Peyer's patch (tissue), 4 donors: ENCODE results near the gene CLDN10.

Source experiments
- CTCF ChIP-seq, 6 experiments: fragments of 450-650 bp in 4 of 6; fragments of 200-600 bp in 2 of 6; sonication (generic) in 1 of 6; IDR thresholded peaks; one replicate each; pipeline ENCODE4 v1.5.1; 2017 to 2019; ENCODE audit warnings: antibody characterized with exemption in 6 of 6, mild to moderate bottlenecking in 3 of 6, moderate library complexity in 1 of 6
- POLR2A ChIP-seq, 2 donors: fragments of 450-650 bp; IDR thresholded peaks; one replicate each; pipeline ENCODE4 v1.5.1; 2017; ENCODE audit warnings: antibody characterized with exemption in 2 of 2, mild to moderate bottlenecking in 2 of 2, moderate library complexity in 2 of 2

- no peak for TF ChIP-seq CTCF (IDR thresholded peaks at IDR 0.05)
- no peak for TF ChIP-seq POLR2A (IDR thresholded peaks at IDR 0.05)
Measured at GRCh38 chr13:95527955-95528354, 24.6 kb upstream of the CLDN10 start.
